HFFc6 (cell line): ENCODE measurements around the gene STMP1. TPM values are rescaled to one million over a fixed set of nuclear protein-coding genes. Genes with fewer than 3 reads are reported as not detected.
A peak's percentile ranks its signal among the peaks of the same experiment; 100 is the strongest.
"Not testable (repeated sequence)": the region's sequence is repeated elsewhere in the genome, so short reads cannot be mapped to it uniquely, and the experiment has no call there.

Experiments
- DNase-seq: peaks from one replicate; pipeline ENCODE4 v3.0.0-alpha.2; 2018
- H3K27ac Mint-ChIP-seq: 2 replicates; pipeline ENCODE4 v1.8.0; 2020; ENCODE audit warnings: mild to moderate bottlenecking, mixed read lengths
- H3K27me3 Mint-ChIP-seq: 2 replicates; pipeline ENCODE4 v1.8.0; 2021; ENCODE audit warnings: mild to moderate bottlenecking, moderate library complexity, mixed read lengths; ENCODE audit not compliant: insufficient read depth
- H3K36me3 Mint-ChIP-seq: 2 replicates; pipeline ENCODE4 v1.8.0; 2021; ENCODE audit warnings: low read depth, mixed read lengths
- H3K4me1 Mint-ChIP-seq: 2 replicates; pipeline ENCODE4 v1.8.0; 2020; ENCODE audit warnings: low read depth, mixed read lengths
- H3K4me3 Mint-ChIP-seq: 2 replicates; pipeline ENCODE4 v1.8.0; 2020; ENCODE audit warnings: mild to moderate bottlenecking, moderate library complexity, mixed read lengths
- H3K9me3 Mint-ChIP-seq: 2 replicates; pipeline ENCODE4 v1.8.0; 2020; ENCODE audit warnings: mild to moderate bottlenecking, mixed read lengths
- total RNA-seq, 6 experiments: library from RNA; stranded (reverse); fragmentation: NEBNext Ultra II Directional; extraction: Animal tissue kit (Norgen Biotek cat#: 25700); gene quantifications; 2 replicates in 1 of 6; 3 replicates in 5 of 6; pipeline ENCODE4 v1.2.3, GENCODE V29; 2021
- TF ChIP-seq, protein P1 (sequence below): fragments of 200-600 bp; sonication (generic); IDR thresholded peaks from 2 replicates; pipeline ENCODE4 v1.5.0; 2021; ENCODE audit warnings: antibody characterized with exemption, mild to moderate bottlenecking

Gene STMP1
- total RNA-seq, 6 experiments from 2014 or later = 40.0 to 58.1 (median 51.7) TPM

DNA sequence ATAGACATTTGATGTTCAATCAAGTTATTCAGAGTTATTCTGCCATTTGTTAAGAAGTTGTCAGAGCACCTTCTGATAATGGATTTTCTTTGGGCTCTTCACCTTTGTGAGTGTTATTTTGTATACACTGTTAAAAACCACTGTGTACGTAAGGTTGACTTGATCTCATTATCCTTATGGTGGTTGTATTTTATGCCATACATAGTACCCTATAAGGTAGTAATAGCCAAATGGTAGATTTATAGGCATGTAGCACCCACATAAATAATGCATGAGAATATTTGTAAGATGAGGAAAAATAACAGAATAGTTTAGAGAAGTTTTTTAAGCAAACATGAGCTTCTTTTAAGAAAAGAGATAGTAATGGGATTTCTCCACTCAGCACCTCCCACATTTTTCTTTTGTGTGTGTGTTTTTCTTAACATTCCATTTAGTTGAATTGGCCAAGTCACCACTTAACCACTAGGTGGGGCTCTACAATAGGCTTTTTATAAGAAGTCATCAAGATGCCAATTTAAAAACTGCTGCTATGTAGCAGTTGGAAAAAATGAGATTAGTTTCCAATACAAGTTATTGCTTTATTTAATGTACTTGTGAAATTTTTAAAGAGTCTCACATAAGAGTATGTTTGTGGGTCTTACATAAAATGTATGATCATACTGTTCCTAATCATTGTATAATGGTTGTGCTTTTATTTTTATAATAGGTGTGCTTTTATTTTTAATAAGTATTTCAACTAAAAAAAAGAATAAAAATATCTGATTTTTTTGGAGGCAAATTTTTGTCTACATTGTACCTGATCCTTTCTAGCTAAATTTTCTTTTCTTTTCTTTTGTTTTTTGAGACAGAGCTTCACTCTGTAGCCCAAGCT is 41.1 kb upstream of the STMP1 start:
- Mint-ChIP-seq H3K9me3 (no peaks in the 10 kb centered on the region), H3K36me3 (peaks cover 5% of the 10 kb centered on the region; the same call in 1 of the 2 replicates), H3K27ac (peak overlapping the region; percentile 60), H3K4me3 (no peak overlapping the region), H3K4me1 (peaks cover 9% of the 10 kb centered on the region), H3K27me3 (no peaks in the 10 kb centered on the region)
- TF ChIP-seq, protein P1, sequence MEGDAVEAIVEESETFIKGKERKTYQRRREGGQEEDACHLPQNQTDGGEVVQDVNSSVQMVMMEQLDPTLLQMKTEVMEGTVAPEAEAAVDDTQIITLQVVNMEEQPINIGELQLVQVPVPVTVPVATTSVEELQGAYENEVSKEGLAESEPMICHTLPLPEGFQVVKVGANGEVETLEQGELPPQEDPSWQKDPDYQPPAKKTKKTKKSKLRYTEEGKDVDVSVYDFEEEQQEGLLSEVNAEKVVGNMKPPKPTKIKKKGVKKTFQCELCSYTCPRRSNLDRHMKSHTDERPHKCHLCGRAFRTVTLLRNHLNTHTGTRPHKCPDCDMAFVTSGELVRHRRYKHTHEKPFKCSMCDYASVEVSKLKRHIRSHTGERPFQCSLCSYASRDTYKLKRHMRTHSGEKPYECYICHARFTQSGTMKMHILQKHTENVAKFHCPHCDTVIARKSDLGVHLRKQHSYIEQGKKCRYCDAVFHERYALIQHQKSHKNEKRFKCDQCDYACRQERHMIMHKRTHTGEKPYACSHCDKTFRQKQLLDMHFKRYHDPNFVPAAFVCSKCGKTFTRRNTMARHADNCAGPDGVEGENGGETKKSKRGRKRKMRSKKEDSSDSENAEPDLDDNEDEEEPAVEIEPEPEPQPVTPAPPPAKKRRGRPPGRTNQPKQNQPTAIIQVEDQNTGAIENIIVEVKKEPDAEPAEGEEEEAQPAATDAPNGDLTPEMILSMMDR = peak; percentile 94
- peak; percentile 84 for DNase-seq

DNA sequence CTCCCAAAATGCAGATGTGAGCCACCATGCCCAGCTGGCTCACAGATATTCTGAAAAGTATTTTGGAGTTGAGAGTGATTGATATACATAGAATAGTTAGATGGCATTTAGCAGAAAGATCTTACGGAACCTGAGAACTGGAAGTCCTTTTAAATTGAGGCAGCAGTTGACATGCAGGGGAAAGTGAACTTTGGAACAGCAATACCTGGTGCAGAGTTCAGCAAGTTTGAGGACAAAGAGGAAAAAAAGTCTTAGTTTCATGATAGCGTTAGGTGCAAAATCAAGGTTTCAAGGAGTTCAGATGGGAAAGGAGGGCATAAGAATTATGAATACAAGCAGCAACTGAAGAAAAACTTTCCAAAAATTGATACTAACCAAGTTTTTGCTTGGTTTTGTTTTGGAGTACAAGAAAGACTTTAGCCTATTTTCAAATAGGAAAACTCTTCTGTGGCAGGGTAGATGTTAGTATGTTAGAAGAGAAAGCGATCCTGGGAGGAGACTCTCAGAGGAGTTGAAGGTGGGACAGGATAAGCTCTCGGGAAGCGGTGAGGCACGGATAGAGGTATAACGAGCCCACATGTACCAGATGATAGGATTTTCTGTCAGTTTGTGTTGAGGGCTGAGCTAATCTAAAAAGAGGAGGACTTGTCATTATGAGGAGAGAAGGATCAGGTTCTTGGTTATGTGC is 28.0 kb upstream of the STMP1 start:
- H3K9me3 Mint-ChIP-seq = no peaks in the 10 kb centered on the region
- H3K27me3 Mint-ChIP-seq = no peaks in the 10 kb centered on the region; the same call in 1 of the 2 replicates
- H3K27ac Mint-ChIP-seq = no peak overlapping the region
- H3K4me1 Mint-ChIP-seq = peaks cover 15% of the 10 kb centered on the region
- no peak overlapping the region for H3K4me3 Mint-ChIP-seq
- no peak for DNase-seq
- H3K36me3 Mint-ChIP-seq = peaks cover 23% of the 10 kb centered on the region; the same call in 1 of the 2 replicates
- TF ChIP-seq, protein P1 = no peak

DNA sequence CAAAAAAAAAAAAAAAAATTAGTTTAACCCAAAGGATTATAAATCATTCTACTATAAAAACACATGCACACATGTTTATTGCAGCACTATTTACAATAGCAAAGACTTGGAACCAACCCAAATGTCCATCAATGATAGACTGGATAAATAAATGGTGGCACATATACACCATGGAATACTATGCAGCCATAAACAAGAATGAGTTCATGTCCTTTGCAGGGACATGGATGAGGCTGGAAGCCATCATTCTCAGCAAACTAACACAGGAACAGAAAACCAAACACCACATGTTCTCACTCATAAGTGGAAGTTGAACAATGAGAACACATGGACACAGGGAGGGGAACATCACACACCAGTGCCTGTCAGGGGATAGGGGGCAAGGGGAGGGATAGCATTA is 22.6 kb upstream of the STMP1 start:
- H3K36me3 Mint-ChIP-seq = peaks cover 24% of the 10 kb centered on the region
- H3K4me1 Mint-ChIP-seq, H3K27ac Mint-ChIP-seq, DNase-seq, H3K9me3 Mint-ChIP-seq, H3K4me3 Mint-ChIP-seq, H3K27me3 Mint-ChIP-seq: not testable (repeated sequence)

DNA sequence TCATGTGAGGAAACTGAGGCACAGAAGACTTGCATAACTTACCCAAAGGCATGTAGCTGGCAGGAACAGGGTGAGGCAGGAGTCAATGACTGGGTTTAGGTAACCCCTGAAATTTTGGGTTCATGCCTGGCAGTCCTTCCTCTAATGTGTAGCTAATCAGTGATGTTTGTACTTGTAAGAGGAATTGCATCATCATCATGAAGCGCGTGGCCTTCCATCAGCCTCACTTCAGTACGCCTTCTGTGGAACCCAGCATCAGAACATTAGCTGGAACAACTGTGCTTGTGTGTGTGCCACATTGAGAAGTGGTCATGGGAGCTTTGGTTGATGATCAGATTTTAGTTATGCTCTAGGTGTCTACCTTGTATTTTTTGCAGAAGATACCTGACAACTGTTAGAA is 18.2 kb upstream of the STMP1 start:
- Mint-ChIP-seq H3K4me1 (no peaks in the 10 kb centered on the region), H3K4me3 (no peak overlapping the region), H3K27me3 (no peaks in the 10 kb centered on the region; the same call in 1 of the 2 replicates), H3K27ac (no peak overlapping the region; the same call in 1 of the 2 replicates), H3K9me3 (no peaks in the 10 kb centered on the region), H3K36me3 (peaks cover 13% of the 10 kb centered on the region)
- no peak for DNase-seq
- TF ChIP-seq, protein P1 = no peak

DNA sequence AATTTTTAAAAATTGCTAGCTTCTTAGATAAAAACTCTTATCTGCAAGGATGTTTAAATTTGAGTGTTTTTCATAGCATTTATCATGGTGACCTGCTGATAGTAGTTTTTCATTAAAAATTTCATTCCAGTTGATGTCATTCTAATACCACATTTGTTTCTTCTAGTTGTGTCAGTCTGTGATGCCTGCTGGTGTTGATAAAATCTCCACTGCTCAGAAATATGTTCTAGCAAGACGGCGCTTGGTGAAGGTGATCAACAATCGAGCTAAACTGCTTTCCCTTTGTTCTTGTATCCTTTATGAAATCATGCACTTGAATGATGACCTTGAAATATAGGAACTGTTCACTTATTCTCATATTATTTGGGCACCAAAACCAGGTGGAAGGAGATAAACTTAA is 17.6 kb upstream of the STMP1 start:
- H3K36me3 Mint-ChIP-seq = peaks cover 11% of the 10 kb centered on the region
- no peak overlapping the region for H3K4me3 Mint-ChIP-seq
- no peaks in the 10 kb centered on the region for H3K9me3 Mint-ChIP-seq
- H3K4me1 Mint-ChIP-seq = no peaks in the 10 kb centered on the region
- H3K27ac Mint-ChIP-seq = no peak overlapping the region
- no peak for DNase-seq
- TF ChIP-seq, protein P1 = no peak
- no peaks in the 10 kb centered on the region for H3K27me3 Mint-ChIP-seq
